Measurements from ENCODE around the gene TEC.

GRCh38 chr4:48127682-48128404 is 141.8 kb downstream of the TEC start:
- peak in 4 of 7 experiments; percentile 20 to 52 (median 34) for TF ChIP-seq CTCF (IDR thresholded peaks at IDR 0.05)
- TF ChIP-seq POLR2AphosphoS5 (IDR thresholded peaks at IDR 0.05), result peak in 1 of 3 donors; percentile 3
